ENCODE results near the gene SLPI. TPM values are rescaled to one million over a fixed set of nuclear protein-coding genes. Genes with fewer than 3 reads are reported as not detected.

SLPI gene
- total RNA-seq, 4 donors from 2014 or later: 3.0 to 52.4 (median 39.6) TPM

- H3K9me3 ChIP-seq: no peaks in the 10 kb centered on the region
- WGBS, 2 donors: 91 to 98% methylated on average over 3 of the region's 3 CpGs
- TF ChIP-seq POLR2A (IDR thresholded peaks at IDR 0.05) (no peak), CTCF (IDR thresholded peaks at IDR 0.05) (no peak)
- intact Hi-C loops (cut with DNase I): no loop called here
- no peak overlapping the region for H3K27ac ChIP-seq
- H3K36me3 ChIP-seq: no peaks in the 10 kb centered on the region
- no peak overlapping the region for H3K4me3 ChIP-seq (replicated peaks in 1 of 3)
- DNase-seq: no peak
- H3K27me3 ChIP-seq: no peaks in the 10 kb centered on the region
- H3K4me1 ChIP-seq: peaks cover 4 to 21% of the 10 kb centered on the region in 2 donors
These were observed 3.9 kb upstream of the SLPI start for GRCh38 chr20:45258259-45258658.

GRCh38 chr20:45257711-45258110 lies 3.3 kb upstream of the SLPI start:
- peaks cover 4 to 21% of the 10 kb centered on the region in 2 donors for H3K4me1 ChIP-seq
- no peaks in the 10 kb centered on the region for H3K9me3 ChIP-seq
- WGBS, 2 donors: 77 to 81% methylated on average over 7 of the region's 7 CpGs
- no peak for DNase-seq
- TF ChIP-seq CTCF (IDR thresholded peaks at IDR 0.05) (no peak), POLR2A (IDR thresholded peaks at IDR 0.05) (no peak)
- H3K36me3 ChIP-seq: no peaks in the 10 kb centered on the region
- intact Hi-C loops (cut with DNase I): no loop called here
- no peaks in the 10 kb centered on the region for H3K27me3 ChIP-seq
- no peak overlapping the region for H3K27ac ChIP-seq
- H3K4me3 ChIP-seq (replicated peaks in 1 of 3): no peak overlapping the region

- 64 to 95% methylated on average over 3 of the region's 3 CpGs for WGBS, 2 donors
- Histone ChIP-seq H3K36me3 (no peaks in the 10 kb centered on the region), H3K4me3 (replicated peaks in 1 of 3) (no peak overlapping the region), H3K9me3 (no peaks in the 10 kb centered on the region), H3K27me3 (no peaks in the 10 kb centered on the region), H3K4me1 (peaks cover 4 to 21% of the 10 kb centered on the region in 2 donors), H3K27ac (no peak overlapping the region)
- intact Hi-C loops (cut with DNase I): no loop called here
- TF ChIP-seq POLR2A (IDR thresholded peaks at IDR 0.05): no peak
- no peak for TF ChIP-seq CTCF (IDR thresholded peaks at IDR 0.05)
- no peak for DNase-seq
These were observed 2.8 kb upstream of the SLPI start for GRCh38 chr20:45257161-45257560.

- Histone ChIP-seq H3K4me3 (replicated peaks in 1 of 3) (no peak overlapping the region), H3K27ac (no peak overlapping the region), H3K36me3 (no peaks in the 10 kb centered on the region)
These were observed 1.1 kb downstream of the SLPI start for GRCh38 chr20:45253261-45253660.

More at GRCh38 chr20:45253261-45253660, 1.1 kb downstream of the SLPI start:
- intact Hi-C loops (cut with DNase I): no loop called here
- WGBS, 2 donors: 91 to 93% methylated on average over 4 of the region's 4 CpGs
- TF ChIP-seq POLR2A (IDR thresholded peaks at IDR 0.05) (no peak), CTCF (IDR thresholded peaks at IDR 0.05) (no peak)
- Histone ChIP-seq H3K9me3 (no peaks in the 10 kb centered on the region), H3K27me3 (no peaks in the 10 kb centered on the region), H3K4me1 (peaks cover 4 to 21% of the 10 kb centered on the region in 2 donors)
- DNase-seq: no peak
